GM19328 (cell line): ENCODE data around the gene FLII.

ENCODE experiments used
- ATAC-seq: cut with Tn5 transposase; IDR thresholded peaks from one replicate; pipeline ENCODE4 v1.9.1; 2021; ENCODE audit warnings: mild to moderate bottlenecking, moderate library complexity; ENCODE audit not compliant: unreplicated experiment

Gene FLII

DNA sequence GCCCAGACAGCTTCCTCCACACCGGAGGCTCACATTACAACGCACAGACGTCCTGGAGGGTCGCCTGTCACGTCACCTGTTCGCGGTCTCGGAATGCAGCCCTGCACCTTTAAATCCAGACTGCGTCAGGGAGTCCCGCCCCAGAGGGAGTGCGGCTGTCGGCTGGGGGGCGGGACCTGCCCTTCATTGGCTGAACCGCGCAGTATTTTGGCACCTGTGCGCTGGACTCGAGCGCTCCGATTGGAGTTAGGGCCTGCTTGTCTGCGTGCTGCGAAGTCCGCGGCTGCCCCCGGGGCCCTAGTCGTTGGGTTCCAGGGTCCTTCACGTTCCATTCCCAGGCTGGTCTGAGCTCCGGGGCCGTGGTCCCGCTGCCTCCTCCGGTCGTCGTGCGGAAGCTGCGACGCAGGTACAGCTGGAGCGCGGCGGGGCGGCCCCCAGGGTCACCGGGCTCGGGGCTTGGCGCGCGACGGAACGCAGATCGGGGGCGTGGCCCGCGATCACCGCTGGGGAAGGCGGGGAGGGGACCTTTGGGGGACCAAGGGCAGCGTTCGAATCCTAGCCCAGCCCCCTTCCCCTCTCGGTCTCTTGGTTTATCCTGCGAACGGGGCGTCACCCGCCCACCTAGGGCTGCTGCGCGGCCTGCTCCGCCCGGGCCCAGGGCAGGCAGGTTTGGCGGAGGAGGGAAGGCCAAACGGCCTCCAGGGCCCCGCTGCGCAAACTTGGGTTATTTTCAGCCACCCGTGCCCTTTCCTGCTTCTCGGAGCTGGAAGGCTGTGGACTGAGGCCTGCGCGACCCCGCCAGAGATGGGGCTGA lies 2.0 kb upstream of the FLII start, which contains the start of gene MIEF2:
TSS of gene MIEF2 (plus strand) at position 331 of the 814 bp plus-strand sequence. CDS start 2,059 bp downstream, outside the sequence.
- peak; percentile 76 for ATAC-seq

DNA sequence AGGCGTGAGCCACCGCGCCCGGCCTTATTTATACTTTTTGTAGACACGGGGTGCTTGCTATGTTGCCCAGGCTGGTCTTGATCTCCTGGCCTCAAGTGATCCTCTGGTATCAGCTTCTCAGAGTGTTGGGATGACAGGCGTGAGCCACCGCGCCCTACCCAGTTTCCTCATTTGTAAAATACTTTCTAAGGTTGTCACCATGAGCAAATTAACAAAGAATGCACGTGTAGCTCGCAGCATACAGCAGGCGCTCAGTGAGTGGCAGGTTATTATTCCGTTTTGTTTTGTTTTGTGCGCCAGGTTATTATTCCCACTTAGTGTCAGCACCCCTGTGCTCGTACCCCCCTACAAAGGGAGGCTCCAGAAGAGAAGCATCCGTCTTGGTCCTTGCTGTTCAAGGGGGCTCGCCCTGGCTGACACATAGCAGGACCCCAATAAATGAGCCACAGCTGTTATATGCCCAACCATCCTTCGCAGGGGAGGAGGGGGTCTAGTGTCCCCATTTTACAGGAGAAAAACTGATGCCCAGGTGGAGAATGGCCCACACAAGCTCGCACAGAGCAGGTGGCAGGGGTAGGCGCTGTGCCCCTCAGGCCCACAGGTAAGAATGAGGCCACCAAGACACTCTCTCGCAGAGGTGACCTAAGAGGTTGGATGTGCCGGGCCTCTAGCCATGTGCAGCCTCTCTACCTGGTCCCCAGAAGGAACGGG lies 1.2 kb upstream of the FLII start:
- ATAC-seq: no peak

DNA sequence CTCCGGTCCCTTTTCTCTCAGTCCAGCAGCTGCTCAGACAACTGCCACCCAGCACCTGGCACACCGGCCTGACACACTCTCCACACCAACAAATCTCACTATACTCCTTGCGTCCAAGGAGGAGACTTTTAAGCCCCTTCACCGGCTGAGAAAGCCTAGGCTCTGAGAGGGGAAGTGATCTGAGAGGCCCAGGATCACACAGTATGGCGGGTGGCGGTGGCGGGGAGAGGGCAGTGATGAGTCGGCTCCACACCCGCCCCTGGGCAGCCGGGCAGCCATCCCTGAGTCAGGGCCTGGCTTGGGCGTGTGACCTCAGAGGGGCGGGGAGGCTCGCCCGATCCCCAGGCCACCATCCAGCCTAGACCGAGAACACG lies 569 bp downstream of the FLII start:
- no peak for ATAC-seq

DNA sequence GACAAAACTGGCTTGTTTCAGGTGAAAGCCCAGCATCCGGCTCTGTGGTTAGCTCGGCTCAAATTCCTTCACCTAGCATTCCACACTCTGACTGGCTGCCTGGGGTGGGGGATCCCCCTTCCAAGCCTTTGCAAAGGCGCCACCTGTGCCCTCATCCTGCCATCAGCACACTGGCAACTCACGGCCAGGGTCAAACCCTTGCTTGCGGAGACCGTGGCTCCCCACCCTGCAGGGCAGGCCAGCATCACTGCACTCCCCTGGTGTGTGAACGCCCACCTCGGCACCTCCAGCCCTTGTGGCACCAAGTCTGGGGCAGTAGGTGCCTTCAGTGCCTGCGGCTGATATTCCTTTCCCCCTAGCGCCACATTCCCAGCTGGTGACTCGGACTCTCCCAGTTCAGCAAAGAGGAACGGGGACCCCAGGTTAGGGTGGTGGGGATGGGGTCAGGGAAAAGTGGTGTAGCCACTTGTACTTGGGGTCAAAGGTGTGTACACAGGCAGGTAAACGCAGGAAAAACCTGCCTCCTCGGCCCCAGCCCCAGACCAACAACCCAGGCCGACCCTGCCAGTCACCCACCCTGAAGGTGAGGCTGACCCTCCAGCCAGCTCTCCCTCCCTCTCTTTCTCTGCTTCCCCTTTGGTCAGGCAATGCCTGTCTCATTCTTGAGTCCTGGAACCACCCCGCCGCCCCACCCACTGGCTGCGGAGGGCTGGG lies 1.1 kb downstream of the FLII start:
- no peak for ATAC-seq

DNA sequence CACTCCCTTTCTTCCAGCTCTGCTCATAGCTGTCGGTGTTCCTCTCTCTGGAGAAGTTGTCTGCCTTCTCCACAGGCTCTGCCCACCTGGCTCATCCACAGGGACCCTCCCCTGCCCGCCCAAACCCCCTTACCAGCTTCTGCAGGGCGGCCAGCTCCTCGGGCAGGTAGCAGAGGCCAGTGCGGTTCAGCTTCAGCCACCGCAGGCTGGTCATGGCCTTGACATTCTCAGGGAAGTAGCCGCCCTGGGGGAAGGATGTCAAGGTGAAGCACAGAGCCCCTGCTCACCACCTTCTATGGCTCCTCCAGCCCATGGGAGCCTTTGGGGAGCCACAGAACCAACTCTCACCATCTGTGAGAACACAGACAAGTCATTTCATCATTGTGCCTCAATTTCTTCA lies 1.8 kb downstream of the FLII start:
- ATAC-seq: no peak

DNA sequence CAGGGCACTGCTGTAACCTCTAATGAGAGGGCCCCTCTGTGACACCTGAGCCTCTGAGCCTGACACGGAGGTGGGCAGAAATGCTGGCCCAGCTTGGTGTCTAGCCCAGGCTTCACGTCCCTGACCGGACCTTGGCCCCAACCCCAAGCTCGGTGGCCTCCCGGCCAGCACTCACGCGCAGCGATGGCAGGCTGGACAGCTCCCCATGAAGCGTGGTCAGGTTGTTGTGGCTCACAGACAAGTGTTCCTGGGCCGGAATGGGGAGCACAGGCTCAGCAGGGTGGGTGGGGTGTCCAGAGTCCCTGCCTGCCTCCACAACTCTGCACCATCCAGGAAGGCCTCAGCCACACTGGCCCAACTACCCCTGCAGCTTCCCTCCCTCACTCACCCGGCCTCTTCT lies 2.2 kb downstream of the FLII start:
- no peak for ATAC-seq

DNA sequence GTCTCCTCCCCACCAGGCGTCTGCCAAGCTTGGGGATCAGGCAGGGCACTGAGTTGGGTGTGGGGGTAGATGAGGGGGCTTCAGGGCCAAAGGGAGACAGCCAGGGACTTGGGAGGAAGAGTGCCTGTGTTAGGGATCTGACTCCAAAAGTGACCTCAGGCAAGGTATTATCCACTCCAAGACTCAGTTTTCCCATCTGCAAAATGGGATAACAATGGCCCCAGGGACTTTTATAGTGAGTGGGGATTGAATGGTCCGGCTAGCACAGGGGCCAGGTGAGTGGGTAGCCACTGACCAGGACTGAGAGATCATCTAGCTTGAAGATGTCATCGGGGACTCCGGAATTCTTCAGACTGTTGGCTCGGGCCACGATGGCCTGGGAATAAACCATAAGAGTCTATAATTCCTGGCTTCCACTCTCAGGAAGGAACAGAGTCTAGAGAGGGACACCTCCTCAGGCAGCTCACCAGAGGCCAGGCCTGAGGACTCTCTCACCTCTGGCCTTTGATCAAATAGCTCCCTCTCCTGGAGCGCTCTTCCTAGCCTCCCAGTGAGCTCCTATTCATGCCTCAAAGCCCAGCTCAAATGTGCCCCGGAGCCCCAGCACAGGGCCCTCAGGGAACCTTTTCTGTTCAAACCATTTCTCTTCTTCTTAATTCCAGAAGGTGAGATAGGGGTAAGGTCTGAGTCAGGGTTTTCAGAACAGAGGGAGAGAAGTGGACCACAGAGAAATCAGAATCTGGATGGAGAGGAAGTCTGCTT lies 3.5 kb downstream of the FLII start:
- no peak for ATAC-seq

DNA sequence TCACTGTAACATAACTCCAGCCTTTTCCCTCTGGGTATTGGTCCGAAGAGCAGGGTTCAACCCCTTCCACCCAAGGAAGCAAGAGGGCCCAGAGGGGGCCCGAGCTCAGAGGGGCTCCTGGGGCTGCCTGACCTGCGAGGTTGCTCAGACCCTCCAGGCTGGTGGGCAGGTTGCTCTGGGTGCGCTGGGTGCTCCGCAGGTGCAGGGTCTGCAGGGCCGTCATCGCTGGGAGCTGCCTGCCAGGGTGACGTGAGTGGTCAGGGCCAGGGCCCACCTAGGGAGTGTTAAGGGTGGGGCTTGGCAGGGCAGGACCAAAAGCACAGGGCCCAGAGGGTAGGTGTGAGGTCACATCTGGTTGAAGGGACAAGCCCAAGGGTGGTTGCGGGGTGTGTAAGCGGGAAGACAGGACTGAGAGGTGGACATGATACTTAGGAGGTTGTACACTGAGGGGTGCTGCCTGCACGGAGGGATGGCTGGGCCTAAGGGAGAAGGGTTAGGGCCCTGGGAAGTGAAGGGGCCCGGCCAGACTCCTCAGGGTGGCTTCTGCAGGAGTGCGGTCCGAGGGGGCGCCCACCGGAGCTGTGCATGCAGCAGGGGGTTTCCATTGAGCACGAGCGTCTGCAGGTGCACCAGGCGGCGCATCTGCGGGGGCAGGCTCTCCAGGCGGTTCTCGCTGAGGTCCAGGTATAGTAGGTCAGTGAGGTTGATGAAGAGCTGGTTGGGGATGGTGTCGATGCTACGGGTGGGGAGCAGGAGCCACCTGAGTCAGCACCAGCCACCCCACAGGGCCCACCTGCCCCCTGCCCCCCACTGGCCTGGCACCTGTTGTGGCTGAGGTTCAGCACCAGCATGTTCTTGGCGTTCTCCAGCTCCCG lies 4.4 kb downstream of the FLII start:
- no peak for ATAC-seq

DNA sequence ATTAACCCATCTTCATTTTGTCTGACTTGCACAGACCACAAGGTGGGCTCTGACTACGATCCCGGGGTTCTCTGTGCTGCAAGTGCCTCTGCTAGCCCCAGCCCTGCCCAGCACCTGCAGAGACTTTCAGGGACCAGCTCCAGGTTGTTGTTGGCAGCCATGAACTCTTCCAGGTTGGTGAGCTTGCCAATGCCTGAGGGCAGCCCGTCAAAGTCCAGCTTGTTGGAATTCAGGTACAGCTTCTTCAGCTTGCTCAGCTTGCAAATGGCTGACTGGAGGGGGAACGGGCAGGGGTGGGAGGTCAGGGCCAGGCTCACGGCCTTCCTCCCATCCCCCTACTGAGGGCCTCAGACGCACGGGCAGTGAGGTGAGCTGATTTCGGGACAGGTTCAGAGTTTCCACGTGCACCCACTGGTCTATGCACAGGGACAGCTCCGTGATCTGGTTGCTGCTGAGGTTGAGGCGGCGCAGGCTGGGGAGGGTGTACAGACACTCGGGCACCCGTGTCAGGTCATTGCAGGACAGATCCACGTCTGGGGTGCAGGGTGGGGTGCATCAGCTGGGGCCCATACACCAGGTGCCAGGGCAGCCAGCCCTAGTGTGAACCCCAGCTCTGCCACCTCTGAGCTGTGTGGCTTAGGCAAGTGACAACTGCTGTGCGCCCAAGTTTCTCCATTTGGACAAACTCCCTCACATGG lies 5.2 kb downstream of the FLII start:
- ATAC-seq: no peak

DNA sequence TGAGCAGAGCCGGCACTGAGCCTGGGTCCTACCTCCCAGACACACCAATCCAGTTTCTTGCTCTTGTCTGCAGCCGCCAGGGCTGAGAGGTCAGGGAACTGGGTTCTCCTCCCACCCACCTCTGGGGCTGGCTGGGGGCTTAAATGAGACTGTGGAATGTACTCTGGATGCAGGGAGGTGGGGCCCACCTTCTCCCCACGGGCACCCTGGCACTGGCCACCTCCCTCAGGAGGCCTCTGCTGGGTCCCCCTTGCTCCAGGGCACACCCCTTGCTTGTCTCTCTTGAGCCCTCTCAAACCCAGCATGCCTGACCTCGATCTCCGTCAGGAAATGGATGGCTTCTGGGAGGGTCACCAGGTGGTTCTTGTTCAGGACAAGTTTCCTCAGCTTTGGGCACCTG lies 6.4 kb downstream of the FLII start:
- no peak for ATAC-seq

DNA sequence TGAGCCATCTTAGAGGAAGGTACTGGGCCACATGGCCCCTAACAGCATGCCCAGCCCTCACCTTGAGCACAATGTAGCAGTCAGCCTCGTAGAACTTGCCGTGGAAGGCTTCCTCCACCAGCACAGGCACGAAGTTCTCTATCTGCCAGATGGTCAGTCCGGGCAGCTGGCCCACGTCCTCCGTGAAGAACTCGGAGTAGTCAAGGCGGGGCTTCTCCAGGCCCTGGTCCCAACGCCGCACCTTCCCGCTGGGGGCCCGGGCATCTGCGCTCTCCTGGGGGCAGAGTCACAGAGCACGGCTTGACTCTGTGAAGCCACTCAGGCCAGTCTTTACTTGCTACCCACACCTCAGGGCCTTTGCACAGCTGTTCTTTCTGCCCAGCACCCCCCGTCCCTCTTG lies 7.3 kb downstream of the FLII start:
- no peak for ATAC-seq

DNA sequence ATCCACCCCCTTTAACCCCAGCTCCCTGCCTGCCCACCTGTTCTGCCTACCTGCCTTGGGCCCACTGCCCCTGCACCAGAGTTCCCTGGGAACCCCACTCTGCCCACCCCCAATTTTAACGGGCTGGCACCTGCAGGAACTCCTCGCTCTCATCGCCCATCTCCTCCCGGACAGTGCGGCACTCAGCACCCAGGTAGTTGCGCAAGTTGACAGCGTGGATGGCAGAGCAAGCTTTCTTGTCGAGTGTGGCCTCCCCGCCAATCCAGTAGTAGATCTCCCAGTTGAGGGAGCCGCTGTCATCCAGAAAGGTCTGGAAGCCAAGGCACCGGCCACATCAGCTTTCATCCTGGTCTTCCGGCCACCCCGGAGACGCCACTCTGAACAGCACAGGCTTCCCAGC lies 7.8 kb downstream of the FLII start:
- ATAC-seq: no peak

DNA sequence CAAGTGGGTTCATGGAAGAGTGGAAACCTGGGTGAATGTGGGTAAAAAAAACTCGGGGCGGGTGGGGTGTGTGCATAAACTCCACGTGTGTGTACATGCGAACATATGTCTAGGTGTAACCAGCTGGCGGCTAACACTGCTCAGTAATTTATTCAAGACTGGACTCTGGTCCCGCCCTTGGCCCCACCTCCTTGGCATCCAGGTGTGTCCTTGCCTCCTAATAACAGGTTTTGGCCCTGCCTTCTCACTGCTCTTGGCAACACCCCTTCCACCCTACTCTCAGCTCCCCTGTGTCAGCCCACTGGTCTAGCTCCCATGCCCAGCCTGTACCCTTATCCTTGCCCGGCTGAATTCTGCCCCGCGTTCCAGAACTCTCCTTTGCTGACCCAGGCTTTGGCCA lies 8.3 kb downstream of the FLII start:
- no peak for ATAC-seq

DNA sequence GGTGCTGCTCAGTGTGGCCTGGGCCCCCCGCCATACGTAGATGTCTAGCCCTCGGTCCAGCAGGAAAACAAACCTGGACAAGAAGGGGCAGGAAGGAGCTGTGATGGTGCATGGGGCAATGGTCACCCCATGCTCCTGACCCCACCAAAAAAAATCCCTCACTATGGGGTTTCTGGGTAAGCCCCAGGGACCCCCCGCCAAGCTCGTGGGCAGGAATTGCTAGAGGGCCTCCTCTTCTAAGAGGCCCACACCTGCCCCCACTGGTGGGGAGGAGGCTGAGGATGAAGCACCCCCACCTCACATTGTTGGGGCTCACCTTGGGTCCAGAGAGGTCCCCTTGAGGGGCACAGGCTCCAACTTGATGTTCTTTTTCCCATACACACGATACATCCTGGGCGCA lies 9.7 kb downstream of the FLII start:
- no peak for ATAC-seq

DNA sequence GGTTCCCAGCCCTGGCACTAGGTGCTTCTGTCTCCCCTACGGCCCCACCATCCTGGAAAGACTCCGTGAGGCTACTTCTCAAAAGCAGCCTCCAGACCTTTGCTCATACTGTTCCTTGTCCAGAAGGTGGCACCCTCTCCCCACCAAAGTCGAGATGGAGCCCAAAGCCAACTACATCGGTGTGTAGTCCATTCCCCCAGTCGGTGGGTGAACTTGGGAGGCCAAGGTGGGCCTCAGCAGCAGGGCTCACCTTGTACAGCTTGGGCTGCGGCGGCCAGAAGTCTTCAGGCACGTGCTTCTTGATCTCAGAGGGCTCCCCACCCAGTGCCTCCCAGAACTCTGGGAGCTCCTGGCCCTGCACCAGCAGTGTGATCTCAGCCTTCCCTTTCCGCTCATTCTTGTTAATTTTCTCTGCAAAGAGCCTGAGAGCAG lies 10.2 kb downstream of the FLII start:
- ATAC-seq: no peak

DNA sequence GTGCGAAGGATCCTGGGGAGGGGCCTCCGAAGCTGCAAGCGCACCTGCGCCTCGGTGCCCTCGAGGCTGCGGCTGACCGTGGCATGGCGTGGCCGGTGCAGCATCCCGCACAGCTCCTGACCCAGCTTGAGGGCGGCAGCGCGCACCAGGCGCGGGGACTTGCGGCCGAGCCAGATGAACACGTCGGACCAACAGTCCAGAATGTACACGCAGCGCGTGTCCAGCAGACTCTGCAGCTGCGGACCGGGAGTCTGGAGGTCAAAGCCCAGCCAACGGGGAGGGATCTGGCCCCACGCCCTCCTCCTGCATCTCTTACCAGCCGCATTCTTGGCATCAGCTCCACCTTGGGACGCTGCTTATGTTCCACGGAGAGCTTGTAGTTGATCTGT lies 10.9 kb downstream of the FLII start:
- ATAC-seq: no peak

DNA sequence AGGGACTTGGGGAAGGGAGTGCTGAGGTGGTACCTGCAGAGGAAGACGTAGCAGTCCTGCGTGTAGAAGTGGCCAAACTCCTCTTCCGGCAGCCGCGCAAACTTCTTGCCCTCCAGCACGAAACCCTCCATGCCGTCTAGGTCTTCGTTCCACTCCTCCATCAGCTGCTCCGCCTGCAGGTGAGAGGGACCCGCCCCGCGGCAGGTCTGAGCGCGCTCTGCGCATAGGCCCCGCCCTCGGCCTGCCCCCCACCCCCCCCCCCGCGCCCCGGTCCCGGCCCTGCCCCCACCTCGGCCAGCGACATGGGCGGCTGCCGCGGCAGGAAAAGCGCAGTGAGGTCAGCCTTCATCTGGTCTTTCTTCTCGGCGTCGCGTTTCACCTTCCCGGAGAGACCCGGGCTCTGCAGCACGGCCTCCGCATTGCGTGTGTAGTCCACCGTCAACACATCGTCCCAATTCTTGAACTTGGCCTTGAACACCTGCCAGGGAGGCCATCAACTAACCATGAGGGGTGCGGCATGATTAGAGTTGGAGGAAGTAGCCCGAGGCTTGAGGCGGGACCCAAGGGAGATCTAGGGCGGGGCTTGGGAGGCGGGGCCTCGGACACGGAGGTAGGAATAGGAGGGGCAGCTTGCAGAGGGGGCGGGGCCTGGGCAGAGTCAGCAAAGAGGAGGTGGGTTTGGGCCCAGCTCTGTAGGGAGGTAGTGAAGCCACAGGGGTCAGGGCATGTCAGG lies 11.5 kb downstream of the FLII start:
- ATAC-seq: no peak

DNA sequence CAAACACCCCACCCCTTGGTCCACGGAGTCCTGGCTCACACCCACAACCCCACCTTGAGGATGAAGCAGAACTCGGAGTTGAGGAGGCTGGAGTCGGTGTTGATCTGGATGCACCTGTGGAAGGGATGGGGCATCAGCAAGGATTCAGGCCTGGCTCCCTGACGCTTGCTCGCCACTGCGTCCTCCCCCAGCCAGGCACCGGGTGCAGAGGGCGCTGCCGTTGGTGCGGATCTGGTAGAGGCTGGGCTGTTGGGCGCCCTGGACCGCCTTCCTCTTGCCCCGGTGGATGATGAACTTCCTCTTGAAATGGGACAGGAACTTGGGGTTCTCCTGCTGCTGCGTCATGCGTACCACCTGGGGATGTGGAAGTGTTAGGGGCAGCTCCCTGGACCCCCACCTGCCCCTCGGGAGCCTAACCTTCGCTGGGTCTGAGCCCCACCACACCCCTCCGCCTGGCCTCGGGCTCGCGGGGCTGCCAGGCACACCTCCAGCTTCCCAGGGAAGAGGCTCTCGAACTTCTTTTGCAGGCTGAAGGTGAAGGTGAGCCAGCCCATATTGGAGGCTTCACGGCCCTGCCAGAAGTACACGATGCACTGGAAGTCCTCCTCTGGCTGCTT lies 12.3 kb downstream of the FLII start:
- no peak for ATAC-seq
